Epithelial cell of esophagus (primary cell): ENCODE measurements around the gene CROCC2.
A peak's percentile ranks its signal among the peaks of the same experiment; 100 is the strongest.

Experiments used
- DNase-seq: peaks from one replicate; pipeline ENCODE4 v3.0.0; 2010; ENCODE audit warnings: low read depth
- H3K4me3 ChIP-seq: 2 replicates; pipeline ENCODE4 v1.5.1; 2011; ENCODE audit warnings: mild to moderate bottlenecking, low read length, control low read depth
- TF ChIP-seq, protein P1 (sequence below): IDR thresholded peaks from 2 replicates; pipeline ENCODE4 v1.5.1; 2011; ENCODE audit warnings: low read depth, mild to moderate bottlenecking, low read length, control low read depth, inconsistent platforms; ENCODE audit not compliant: insufficient read depth; ENCODE audit errors: missing control alignments

Gene CROCC2

DNA sequence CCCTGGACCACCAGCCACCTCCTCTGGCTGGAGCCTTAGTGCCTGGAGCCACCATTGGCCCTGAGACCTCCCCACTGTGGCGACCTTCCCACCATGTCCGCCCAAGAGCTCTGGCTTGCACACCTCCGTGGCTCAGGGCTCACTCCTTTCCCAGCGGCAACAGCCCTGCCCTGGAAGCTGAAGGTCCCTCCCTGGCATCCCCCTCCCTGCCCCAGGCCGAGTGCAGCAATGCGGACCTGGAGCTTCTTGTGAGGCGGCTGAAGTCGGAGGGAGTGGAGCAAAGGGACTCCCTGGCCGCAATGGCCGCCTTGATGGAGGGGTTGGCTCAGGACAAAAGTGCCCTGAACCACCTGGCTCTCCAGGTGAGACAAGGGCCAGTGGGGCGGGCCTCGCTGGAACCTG, 28.6 kb downstream of the CROCC2 start:
- DNase-seq: no peak
- H3K4me3 ChIP-seq: no peak overlapping the region
- TF ChIP-seq, protein P1, sequence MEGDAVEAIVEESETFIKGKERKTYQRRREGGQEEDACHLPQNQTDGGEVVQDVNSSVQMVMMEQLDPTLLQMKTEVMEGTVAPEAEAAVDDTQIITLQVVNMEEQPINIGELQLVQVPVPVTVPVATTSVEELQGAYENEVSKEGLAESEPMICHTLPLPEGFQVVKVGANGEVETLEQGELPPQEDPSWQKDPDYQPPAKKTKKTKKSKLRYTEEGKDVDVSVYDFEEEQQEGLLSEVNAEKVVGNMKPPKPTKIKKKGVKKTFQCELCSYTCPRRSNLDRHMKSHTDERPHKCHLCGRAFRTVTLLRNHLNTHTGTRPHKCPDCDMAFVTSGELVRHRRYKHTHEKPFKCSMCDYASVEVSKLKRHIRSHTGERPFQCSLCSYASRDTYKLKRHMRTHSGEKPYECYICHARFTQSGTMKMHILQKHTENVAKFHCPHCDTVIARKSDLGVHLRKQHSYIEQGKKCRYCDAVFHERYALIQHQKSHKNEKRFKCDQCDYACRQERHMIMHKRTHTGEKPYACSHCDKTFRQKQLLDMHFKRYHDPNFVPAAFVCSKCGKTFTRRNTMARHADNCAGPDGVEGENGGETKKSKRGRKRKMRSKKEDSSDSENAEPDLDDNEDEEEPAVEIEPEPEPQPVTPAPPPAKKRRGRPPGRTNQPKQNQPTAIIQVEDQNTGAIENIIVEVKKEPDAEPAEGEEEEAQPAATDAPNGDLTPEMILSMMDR: no peak

DNA sequence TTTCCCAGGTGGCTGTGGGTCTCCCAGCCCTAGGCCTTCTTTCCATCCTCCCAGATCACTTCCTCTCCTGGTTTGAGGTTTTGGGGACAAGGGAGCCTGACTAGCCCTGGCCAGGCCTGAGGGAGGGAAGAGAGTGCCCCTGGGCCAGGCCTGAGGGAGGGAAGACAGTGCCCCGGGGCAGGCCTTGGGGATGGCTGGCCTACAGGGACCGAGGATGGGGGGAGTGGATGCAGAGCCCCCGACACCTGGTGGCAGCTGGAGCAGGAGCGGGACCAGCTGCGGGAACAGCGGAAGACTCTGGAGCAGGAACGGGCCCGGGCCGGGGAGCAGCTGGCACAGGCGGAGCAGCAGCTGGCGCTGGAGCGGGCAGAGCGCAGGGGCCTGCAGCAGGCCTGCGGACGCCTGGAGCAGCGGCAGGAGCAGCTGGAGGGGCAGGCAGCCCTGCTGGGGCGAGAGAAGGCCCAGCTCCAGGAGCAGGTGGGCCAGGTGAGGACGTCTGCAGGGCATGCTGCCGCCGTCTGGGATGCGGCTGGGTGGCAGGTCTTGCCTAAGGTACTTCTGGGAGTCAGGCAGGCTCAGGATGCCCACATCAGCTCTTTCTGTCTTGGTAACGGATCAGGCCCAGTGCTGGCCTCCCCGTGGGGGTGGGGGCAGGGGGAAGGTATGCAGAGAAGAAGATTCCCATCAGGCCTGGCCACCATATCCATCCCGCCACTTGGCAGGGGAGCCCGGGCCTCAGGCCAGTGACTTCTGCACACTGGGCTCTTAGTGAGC, 29.2 kb downstream of the CROCC2 start:
- TF ChIP-seq, protein P1: no peak
- no peak overlapping the region for H3K4me3 ChIP-seq
- DNase-seq: no peak

DNA sequence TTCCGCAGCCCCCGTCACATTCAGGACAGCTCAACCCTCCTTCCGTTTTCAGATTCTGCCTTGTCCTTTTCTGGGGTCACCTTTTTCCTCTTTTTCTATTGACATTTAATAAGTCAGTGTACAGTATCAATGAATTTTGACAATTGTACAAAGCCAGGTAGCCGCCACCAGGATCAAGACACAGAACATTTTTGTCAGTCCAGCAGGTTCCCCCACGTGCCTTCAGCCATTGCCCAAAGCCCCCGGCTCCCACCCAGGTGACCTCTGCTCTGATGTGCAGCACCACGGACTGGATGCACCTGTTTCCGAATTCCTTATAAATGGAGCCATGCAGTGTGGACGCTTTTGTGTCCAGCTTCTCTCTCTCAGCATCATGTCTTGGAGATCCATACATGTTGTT, 30.0 kb downstream of the CROCC2 start:
- H3K4me3 ChIP-seq: no peak overlapping the region
- DNase-seq: no peak
- TF ChIP-seq, protein P1: no peak

DNA sequence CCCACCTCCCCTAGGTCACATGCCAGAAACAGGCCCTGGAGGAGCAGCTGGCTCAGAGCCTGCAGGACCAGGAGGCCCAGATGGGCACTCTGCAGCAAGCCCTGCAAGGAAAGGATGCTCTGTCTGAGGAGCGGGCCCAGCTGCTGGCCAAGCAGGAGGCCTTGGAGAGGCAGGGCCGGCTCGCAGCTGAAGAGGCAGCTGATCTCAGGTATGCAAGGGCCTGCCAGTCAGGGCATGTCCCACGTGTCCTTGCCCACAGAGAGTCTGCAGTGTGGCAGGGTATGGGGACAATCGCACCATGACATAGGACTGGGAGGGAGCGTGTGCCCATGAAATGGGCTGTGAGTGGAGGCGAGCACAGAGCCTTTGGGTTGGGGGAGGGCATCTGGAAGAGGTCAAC, 39.9 kb downstream of the CROCC2 start:
- DNase-seq: no peak

DNA sequence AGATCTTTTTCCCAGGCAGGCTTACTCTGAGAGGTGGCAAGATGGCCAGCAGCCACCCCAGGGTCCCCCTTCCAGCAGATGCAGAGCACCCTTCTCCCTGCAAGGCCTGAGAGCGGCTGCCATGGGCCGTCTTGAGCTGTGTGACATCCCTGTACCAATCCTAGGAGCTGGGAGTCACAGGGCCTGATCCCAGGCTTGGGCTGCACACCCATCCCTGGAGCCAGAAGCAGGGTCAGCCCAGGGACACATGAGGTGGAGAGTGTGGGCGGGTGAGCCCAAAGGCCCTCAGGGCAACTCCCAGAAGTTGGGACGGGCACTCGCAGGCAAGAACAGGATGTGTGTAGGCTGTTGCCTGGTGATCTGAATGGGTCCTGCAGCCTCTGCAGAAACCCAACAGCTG, 40.5 kb downstream of the CROCC2 start:
- no peak overlapping the region for H3K4me3 ChIP-seq
- TF ChIP-seq, protein P1: no peak

More for the DNA sequence above, 39.9 kb downstream of the CROCC2 start:
- H3K4me3 ChIP-seq: no peak overlapping the region
- TF ChIP-seq, protein P1: no peak

DNA sequence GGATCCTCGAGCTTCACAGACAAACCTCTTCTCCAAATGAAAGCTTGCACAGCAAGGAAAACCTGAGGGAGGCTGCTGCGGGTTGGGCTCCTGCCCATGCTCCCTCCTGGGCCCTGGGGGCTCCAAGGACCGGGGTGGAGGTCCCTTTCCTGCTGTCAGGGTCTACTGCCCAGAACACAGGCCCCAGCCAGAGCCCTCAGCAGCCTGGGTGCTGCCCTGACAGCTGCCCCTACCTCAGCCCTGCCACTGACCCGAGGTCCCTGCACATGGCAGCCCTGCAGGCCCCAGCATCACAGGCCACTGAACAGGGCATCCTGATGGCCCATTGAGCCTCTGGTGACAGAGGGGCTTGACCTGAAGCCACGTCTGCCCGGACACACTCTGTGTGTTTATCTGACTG, 41.0 kb downstream of the CROCC2 start:
- DNase-seq: no peak
- H3K4me3 ChIP-seq: no peak overlapping the region
- TF ChIP-seq, protein P1: no peak

More for the DNA sequence above, 40.5 kb downstream of the CROCC2 start:
- peak; percentile 10 for DNase-seq

DNA sequence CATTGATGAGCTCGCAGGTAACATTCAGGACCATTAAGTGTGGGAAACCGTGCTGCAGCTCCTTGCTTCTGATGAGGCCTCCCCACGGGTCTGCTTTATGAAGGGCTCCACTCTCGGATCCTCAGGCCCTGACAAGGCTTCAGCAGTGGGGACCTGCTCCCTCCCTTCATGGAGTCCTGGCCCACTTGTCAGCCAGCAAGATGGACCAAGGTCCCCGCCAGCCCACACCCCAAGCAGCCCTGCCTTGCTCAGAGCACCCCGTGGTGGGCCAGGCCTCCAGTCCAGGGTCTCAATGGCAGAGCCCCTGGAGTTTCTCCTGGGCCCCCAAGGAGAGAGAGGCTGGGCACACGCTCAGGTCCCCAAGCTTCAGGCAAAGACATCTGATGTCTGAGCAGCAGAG, 41.5 kb downstream of the CROCC2 start:
- H3K4me3 ChIP-seq: no peak overlapping the region
- TF ChIP-seq, protein P1: no peak
- DNase-seq: no peak
